Fibroblast of villous mesenchyme (primary cell): ENCODE data around the gene ZNRF3. TPM values are rescaled to one million over a fixed set of nuclear protein-coding genes. Genes with fewer than 3 reads are reported as not detected.
"Not testable (repeated sequence)": the region's sequence is repeated elsewhere in the genome, so short reads cannot be mapped to it uniquely, and the experiment has no call there.

ENCODE experiments used
- DNase-seq: peaks from one replicate; pipeline ENCODE4 v3.0.0-alpha.2; 2010; ENCODE audit warnings: low read depth
- H3K4me3 ChIP-seq: 2 replicates; pipeline ENCODE4 v1.5.1; 2011; ENCODE audit warnings: low read depth, mild to moderate bottlenecking, low read length
- total RNA-seq: library from RNA; depleted of rRNA; stranded (reverse); fragments of >200 nt; gene quantifications from 2 replicates; pipeline ENCODE4 v1.2.3, GENCODE V29; 2012
- TF ChIP-seq, protein P1 (sequence below): IDR thresholded peaks from 2 replicates; pipeline ENCODE4 v1.5.1; 2012; ENCODE audit warnings: low read depth, mild to moderate bottlenecking, low read length; ENCODE audit not compliant: insufficient read depth

The ZNRF3 gene
- total RNA-seq, 1 donor = 1.7 TPM

- TF ChIP-seq, protein P1, sequence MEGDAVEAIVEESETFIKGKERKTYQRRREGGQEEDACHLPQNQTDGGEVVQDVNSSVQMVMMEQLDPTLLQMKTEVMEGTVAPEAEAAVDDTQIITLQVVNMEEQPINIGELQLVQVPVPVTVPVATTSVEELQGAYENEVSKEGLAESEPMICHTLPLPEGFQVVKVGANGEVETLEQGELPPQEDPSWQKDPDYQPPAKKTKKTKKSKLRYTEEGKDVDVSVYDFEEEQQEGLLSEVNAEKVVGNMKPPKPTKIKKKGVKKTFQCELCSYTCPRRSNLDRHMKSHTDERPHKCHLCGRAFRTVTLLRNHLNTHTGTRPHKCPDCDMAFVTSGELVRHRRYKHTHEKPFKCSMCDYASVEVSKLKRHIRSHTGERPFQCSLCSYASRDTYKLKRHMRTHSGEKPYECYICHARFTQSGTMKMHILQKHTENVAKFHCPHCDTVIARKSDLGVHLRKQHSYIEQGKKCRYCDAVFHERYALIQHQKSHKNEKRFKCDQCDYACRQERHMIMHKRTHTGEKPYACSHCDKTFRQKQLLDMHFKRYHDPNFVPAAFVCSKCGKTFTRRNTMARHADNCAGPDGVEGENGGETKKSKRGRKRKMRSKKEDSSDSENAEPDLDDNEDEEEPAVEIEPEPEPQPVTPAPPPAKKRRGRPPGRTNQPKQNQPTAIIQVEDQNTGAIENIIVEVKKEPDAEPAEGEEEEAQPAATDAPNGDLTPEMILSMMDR = no peak
- H3K4me3 ChIP-seq = peak overlapping the region; percentile 63
- no peak for DNase-seq
Measured at GRCh38 chr22:28884747-28885350, 1.5 kb downstream of the ZNRF3 start.

DNA sequence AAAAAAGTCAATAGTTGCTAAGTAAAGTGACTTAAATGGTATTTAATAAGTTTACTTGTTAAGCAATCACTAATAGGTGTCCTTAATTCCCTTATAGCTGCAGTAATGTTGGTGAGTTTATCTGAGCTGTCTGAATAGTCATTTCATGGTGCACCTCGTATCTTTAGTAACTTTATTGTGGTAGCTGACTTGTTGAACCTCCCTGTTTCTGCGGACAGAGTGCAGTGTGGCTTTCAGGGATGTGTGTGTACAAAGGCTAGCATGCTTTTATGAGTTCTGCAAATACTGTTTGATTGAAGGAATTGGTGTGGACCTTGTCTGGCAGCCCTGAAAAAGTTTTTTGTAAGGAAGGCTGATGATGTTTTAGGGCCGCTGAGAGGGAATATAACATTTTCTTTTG is 2.6 kb downstream of the ZNRF3 start:
- no peak for DNase-seq
- no peak overlapping the region for H3K4me3 ChIP-seq
- TF ChIP-seq, protein P1 = no peak

DNA sequence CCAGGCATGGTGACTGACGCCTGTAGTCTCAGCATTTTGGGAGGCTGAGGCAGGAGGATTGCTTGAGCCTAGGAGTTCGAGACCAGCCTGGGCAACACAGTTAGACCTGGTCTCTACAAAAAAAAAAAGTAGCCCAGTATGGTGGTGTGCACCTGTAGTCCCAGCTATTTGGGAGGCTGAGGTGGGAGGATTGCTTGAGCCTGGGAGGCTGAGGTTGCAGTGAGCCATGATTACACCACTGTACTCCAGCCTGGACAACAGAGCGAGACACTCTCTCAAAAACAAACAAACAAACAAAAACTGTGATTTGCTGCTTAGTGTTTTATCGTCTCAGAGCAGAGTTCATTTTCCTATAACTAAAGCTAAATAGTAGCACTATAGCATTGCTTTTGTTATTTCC is 3.3 kb downstream of the ZNRF3 start:
- H3K4me3 ChIP-seq, DNase-seq: not testable (repeated sequence)

DNA sequence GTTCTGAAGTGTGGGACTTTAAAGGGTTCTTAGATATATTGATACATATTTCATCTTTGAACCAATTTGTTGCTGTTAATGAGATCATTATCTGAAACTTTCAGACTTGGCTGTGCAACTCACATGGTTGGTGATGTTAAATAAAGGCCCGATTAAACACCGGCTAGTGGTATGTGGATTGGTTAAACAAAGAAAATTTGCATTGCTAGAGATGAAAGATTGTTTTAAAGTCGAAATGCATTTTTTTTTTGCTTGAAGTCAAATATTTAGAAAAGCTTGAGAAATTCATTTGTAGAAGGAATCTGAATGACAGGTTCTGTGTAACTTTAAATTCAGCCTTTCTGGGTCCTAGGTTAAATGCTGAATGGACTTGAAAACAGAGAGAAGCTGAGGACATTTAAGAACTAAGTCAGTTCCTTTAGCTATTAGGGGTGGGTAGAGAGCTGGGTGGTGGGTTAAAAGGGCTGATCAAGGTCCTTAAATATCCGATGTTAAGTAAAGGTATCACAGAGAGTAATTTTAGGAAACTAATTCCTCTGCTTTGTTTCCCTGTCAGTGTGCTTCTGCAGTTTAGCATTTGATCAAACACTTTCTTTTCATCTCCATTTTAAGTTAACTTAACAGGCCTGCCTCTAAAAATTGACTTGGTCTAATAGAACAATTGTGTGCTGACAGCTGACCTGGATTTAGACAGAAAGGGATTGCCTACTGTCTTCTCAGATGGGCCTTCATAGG is 4.5 kb downstream of the ZNRF3 start:
- TF ChIP-seq, protein P1 = no peak
- H3K4me3 ChIP-seq = no peak overlapping the region
- no peak for DNase-seq

DNA sequence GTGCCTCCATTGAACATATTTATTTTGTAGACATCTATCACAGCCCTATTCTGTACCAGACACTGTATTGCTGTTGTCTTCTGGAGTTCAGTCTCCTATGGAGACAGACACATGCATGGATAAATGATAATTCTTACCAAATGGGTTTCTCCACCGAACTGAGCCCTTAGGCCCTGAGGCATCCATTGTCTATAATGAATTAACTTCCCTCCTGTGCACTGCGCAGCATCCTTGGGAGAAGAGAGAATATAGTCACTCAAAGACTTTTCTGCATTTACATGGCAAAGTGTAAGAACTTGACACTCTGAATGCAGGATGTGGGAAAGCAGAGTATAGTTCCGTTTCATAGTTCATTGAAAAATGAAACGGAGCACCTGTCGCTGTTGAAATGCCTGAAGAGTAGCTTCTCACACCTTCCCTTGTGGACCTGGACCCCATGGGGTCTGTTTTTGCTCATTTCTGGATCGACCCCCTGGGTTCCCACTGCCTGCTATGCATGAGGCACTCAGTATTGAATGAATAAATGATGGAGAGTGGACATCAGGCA is 6.2 kb downstream of the ZNRF3 start:
- no peak for DNase-seq
- TF ChIP-seq, protein P1 = no peak
- H3K4me3 ChIP-seq = no peak overlapping the region

GRCh38 chr22:28891156-28891733 is 7.9 kb downstream of the ZNRF3 start:
- H3K4me3 ChIP-seq = no peak overlapping the region
- no peak for DNase-seq
- TF ChIP-seq, protein P1 = no peak

DNA sequence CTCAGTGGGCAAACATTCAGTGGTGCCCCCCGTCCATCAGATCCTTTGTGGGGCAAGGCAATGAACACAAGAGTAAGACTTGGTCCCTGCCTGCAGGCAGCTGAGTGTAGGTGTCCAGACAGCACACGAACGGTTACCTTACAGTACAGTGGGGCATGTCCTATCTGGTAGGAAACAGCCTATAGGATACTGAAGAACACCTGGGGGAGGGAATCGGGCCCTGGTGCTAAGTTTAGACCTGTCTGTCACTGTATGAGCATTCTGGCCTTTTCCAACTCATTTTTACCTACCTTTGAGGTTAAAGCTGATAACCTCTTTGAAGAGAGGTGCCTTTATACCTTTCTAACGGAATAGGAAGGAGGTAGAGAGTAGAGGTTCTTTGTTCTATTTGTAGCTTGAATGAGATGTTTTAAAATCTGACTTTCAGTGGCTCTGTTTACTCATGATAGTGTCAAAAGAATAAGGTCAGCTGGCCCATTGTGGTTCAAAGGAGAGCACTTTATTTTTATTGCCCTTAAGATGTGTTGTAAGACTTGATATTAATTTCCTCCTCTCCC is 8.9 kb downstream of the ZNRF3 start:
- DNase-seq = no peak
- no peak overlapping the region for H3K4me3 ChIP-seq
- TF ChIP-seq, protein P1 = no peak
